Stimulated activated CD4-positive, alpha-beta T cell treated with anti-CD3 and anti-CD28 coated beads, Interleukin-1b, Interleukin-23, amount 100 ng/mL, for 1 hour (primary cell): ENCODE measurements around the gene IDH1.
"Not testable (repeated sequence)": the region's sequence is repeated elsewhere in the genome, so short reads cannot be mapped to it uniquely, and the experiment has no call there.

ENCODE experiments used
- DNase-seq, 2 donors: peaks; one replicate each; pipeline ENCODE4 v3.0.0-alpha.2; 2020; ENCODE audit warnings: low read depth in 2 of 2

The IDH1 gene

GRCh38 chr2:208254871-208255556 is at the start of gene IDH1:
IDH1 (minus strand) TSS chr2:208255071; CDS start chr2:208251551, 3,520 bp downstream.
- DNase-seq, result peak; percentile 75 to 98

- no peak for DNase-seq
These were observed 49.3 kb upstream of the IDH1 start for GRCh38 chr2:208304157-208304556.

- DNase-seq, result no peak
These were observed 46.2 kb upstream of the IDH1 start for GRCh38 chr2:208300847-208301618.

- DNase-seq, result no peak
These were observed 43.1 kb upstream of the IDH1 start for GRCh38 chr2:208297961-208298360.

- no peak for DNase-seq
These were observed 41.7 kb upstream of the IDH1 start for GRCh38 chr2:208296610-208297009.

GRCh38 chr2:208295834-208296233 is 41.0 kb upstream of the IDH1 start:
- no peak for DNase-seq

GRCh38 chr2:208294482-208295024 is 39.7 kb upstream of the IDH1 start:
- DNase-seq, result no peak

GRCh38 chr2:208285853-208286252 is 31.0 kb upstream of the IDH1 start:
- DNase-seq, result no peak

- no peak for DNase-seq
These were observed 26.1 kb upstream of the IDH1 start for GRCh38 chr2:208280933-208281332.

GRCh38 chr2:208280234-208280633 is 25.4 kb upstream of the IDH1 start:
- no peak for DNase-seq

- DNase-seq, result no peak
These were observed 24.4 kb upstream of the IDH1 start for GRCh38 chr2:208279236-208279635.

GRCh38 chr2:208278549-208278948 is 23.7 kb upstream of the IDH1 start:
- DNase-seq, result no peak

- no peak for DNase-seq
These were observed 19.9 kb upstream of the IDH1 start for GRCh38 chr2:208274748-208275147.

GRCh38 chr2:208269091-208269490 is 14.2 kb upstream of the IDH1 start:
- no peak for DNase-seq

GRCh38 chr2:208268156-208268952 is 13.5 kb upstream of the IDH1 start:
- DNase-seq, result no peak

- DNase-seq, result not testable (repeated sequence)
These were observed 12.7 kb upstream of the IDH1 start for GRCh38 chr2:208267526-208267925.

- no peak for DNase-seq
These were observed 12.1 kb upstream of the IDH1 start for GRCh38 chr2:208266936-208267335.

GRCh38 chr2:208266553-208266893 is 11.7 kb upstream of the IDH1 start:
- DNase-seq, result no peak

GRCh38 chr2:208265801-208266552 is 11.1 kb upstream of the IDH1 start, which contains the start of gene PIKFYVE:
PIKFYVE (plus strand) TSS chr2:208266255; CDS start chr2:208271520, 5,265 bp downstream.
- DNase-seq, result peak; percentile 57 to 71

GRCh38 chr2:208265371-208265800 is 10.5 kb upstream of the IDH1 start:
- DNase-seq, result no peak
